Loucy (cell line): ENCODE measurements around the gene SENP3.

Experiments used
- H2AFZ ChIP-seq: fragments of 200-600 bp; sonication (generic); 2 replicates; pipeline ENCODE4 v1.6.0; 2016; ENCODE audit warnings: antibody characterized with exemption, mild to moderate bottlenecking, low read length, moderate library complexity
- H3F3A ChIP-seq: fragments of 200-600 bp; 2 replicates; pipeline ENCODE4 v1.6.0; 2016; ENCODE audit warnings: antibody characterized with exemption, low read depth, mild to moderate bottlenecking
- H3K27me3 ChIP-seq: fragments of 200-600 bp; sonication (generic); 2 replicates; pipeline ENCODE4 v1.6.1; 2014; ENCODE audit warnings: low read length, mild to moderate bottlenecking; ENCODE audit not compliant: insufficient read depth, poor library complexity, severe bottlenecking
- H3K36me3 ChIP-seq: fragments of 200-600 bp; sonication (generic); 2 replicates; pipeline ENCODE4 v1.6.1; 2016; ENCODE audit warnings: low read length; ENCODE audit not compliant: insufficient read depth
- H3K4me1 ChIP-seq: fragments of 200-600 bp; sonication (generic); 2 replicates; pipeline ENCODE4 v1.5.1; 2014; ENCODE audit warnings: low read length, mild to moderate bottlenecking; ENCODE audit not compliant: insufficient read depth, poor library complexity, severe bottlenecking
- H3K4me2 ChIP-seq: fragments of 200-600 bp; sonication (generic); 2 replicates; pipeline ENCODE4 v1.6.0; 2014; ENCODE audit warnings: antibody characterized with exemption, low read length, low read depth, mild to moderate bottlenecking; ENCODE audit not compliant: poor library complexity, severe bottlenecking
- H3K4me3 ChIP-seq: fragments of 200-600 bp; sonication (generic); 2 replicates; pipeline ENCODE4 v1.5.1; 2014; ENCODE audit warnings: low read length, mild to moderate bottlenecking, mixed read lengths; ENCODE audit not compliant: poor library complexity, severe bottlenecking
- H3K79me2 ChIP-seq: fragments of 200-600 bp; sonication (generic); 2 replicates; pipeline ENCODE4 v1.6.1; 2014; ENCODE audit warnings: low read length; ENCODE audit not compliant: insufficient read depth
- H3K9ac ChIP-seq: fragments of 200-600 bp; sonication (generic); 2 replicates; pipeline ENCODE4 v1.6.0; 2014; ENCODE audit warnings: mild to moderate bottlenecking, low read depth, low read length, moderate library complexity; ENCODE audit not compliant: poor library complexity, severe bottlenecking
- H3K9me2 ChIP-seq: fragments of 200-600 bp; sonication (generic); replicated peaks from 2 replicates; pipeline ENCODE4 v1.6.1; 2016; ENCODE audit warnings: low read depth, low read length, mixed read lengths
- H3K9me3 ChIP-seq: fragments of 200-600 bp; sonication (generic); 2 replicates; pipeline ENCODE4 v1.6.1; 2014; ENCODE audit warnings: mild to moderate bottlenecking, antibody characterized with exemption, low read length, low read depth; ENCODE audit not compliant: insufficient read depth
- H4K20me1 ChIP-seq: fragments of 200-600 bp; sonication (generic); 2 replicates; pipeline ENCODE4 v1.6.0; 2014; ENCODE audit warnings: antibody characterized with exemption, low read length, mild to moderate bottlenecking; ENCODE audit not compliant: insufficient read depth, poor library complexity, severe bottlenecking
- CTCF ChIP-seq: fragments of 200-600 bp; sonication (generic); conservative IDR thresholded peaks from 2 replicates; pipeline ENCODE4 v1.5.1; 2014; ENCODE audit warnings: mild to moderate bottlenecking, antibody characterized with exemption, low read length
- EZH2phosphoT487 ChIP-seq: fragments of 200-600 bp; IDR thresholded peaks from 2 replicates; pipeline ENCODE4 v1.6.1; 2018; ENCODE audit warnings: antibody characterized with exemption, mild to moderate bottlenecking, moderate library complexity, borderline replicate concordance

SENP3 gene

GRCh38 chr17:7573324-7574080, 11.8 kb downstream of the SENP3 start:
- TF ChIP-seq CTCF (no peak), EZH2phosphoT487 (no peak)
- Histone ChIP-seq H3K4me3 (peak overlapping the region; percentile 98), H3K36me3 (peaks cover 66% of the 10 kb centered on the region), H3K79me2 (peaks cover 75% of the 10 kb centered on the region), H4K20me1 (peaks cover 57% of the 10 kb centered on the region), H3K9me2 (no peaks in the 10 kb centered on the region), H3K9ac (peak overlapping the region; percentile 100), H3K4me1 (peaks cover 31% of the 10 kb centered on the region), H3K9me3 (no peaks in the 10 kb centered on the region), H2AFZ (no peak overlapping the region), H3F3A (peaks cover 14% of the 10 kb centered on the region), H3K4me2 (peak overlapping the region; percentile 75), H3K27me3 (peaks cover 7% of the 10 kb centered on the region)

- H4K20me1 ChIP-seq: peaks cover 65% of the 10 kb centered on the region
- H3K9me3 ChIP-seq: no peaks in the 10 kb centered on the region
- peak overlapping the region; percentile 98 for H3K4me3 ChIP-seq
- H3K4me1 ChIP-seq: peaks cover 36% of the 10 kb centered on the region
- peaks cover 69% of the 10 kb centered on the region for H3K79me2 ChIP-seq
- no peak overlapping the region for H2AFZ ChIP-seq
- H3K4me2 ChIP-seq: peak overlapping the region; percentile 75
- peak overlapping the region; percentile 100 for H3K9ac ChIP-seq
- H3F3A ChIP-seq: peaks cover 23% of the 10 kb centered on the region
- no peaks in the 10 kb centered on the region for H3K9me2 ChIP-seq
- H3K36me3 ChIP-seq: peaks cover 73% of the 10 kb centered on the region
- TF ChIP-seq CTCF: no peak
- no peak for TF ChIP-seq EZH2phosphoT487
- H3K27me3 ChIP-seq: peaks cover 7% of the 10 kb centered on the region
Observed at GRCh38 chr17:7574176-7574953, 12.6 kb downstream of the SENP3 start.

- H4K20me1 ChIP-seq: peaks cover 67% of the 10 kb centered on the region
- H2AFZ ChIP-seq: no peak overlapping the region
- H3K4me1 ChIP-seq: peaks cover 40% of the 10 kb centered on the region
- H3K4me2 ChIP-seq: peak overlapping the region; percentile 75
- H3K79me2 ChIP-seq: peaks cover 70% of the 10 kb centered on the region
- H3K27me3 ChIP-seq: peaks cover 7% of the 10 kb centered on the region
- peaks cover 27% of the 10 kb centered on the region for H3F3A ChIP-seq
- H3K4me3 ChIP-seq: peak overlapping the region; percentile 98
- H3K9me2 ChIP-seq: no peaks in the 10 kb centered on the region
- H3K9ac ChIP-seq: peak overlapping the region; percentile 100
- H3K9me3 ChIP-seq: no peaks in the 10 kb centered on the region
- peaks cover 76% of the 10 kb centered on the region for H3K36me3 ChIP-seq
- TF ChIP-seq EZH2phosphoT487 (no peak), CTCF (no peak)
Observed at GRCh38 chr17:7575481-7575883, 13.8 kb downstream of the SENP3 start.
